Testis (tissue), 2 donors: ENCODE data around the gene TBC1D22A.

Experiments
- POLR2A ChIP-seq: fragments of 450-650 bp; IDR thresholded peaks from one replicate; pipeline ENCODE4 v1.6.1; 2017; ENCODE audit warnings: antibody characterized with exemption, mild to moderate bottlenecking, moderate library complexity
- TF ChIP-seq, protein P1 (sequence below), 3 experiments: fragments of 450-650 bp in 2 of 3; fragments of 200-600 bp in 1 of 3; sonication (generic) in 1 of 3; IDR thresholded peaks; one replicate each; pipeline ENCODE4 v1.5.1; 2016 to 2019; ENCODE audit warnings: antibody characterized with exemption in 3 of 3, mild to moderate bottlenecking in 2 of 3, moderate library complexity in 1 of 3

GRCh38 chr22:46994265-46994664 is 231.8 kb downstream of the TBC1D22A start:
- TF ChIP-seq POLR2A = no peak
- TF ChIP-seq, protein P1, sequence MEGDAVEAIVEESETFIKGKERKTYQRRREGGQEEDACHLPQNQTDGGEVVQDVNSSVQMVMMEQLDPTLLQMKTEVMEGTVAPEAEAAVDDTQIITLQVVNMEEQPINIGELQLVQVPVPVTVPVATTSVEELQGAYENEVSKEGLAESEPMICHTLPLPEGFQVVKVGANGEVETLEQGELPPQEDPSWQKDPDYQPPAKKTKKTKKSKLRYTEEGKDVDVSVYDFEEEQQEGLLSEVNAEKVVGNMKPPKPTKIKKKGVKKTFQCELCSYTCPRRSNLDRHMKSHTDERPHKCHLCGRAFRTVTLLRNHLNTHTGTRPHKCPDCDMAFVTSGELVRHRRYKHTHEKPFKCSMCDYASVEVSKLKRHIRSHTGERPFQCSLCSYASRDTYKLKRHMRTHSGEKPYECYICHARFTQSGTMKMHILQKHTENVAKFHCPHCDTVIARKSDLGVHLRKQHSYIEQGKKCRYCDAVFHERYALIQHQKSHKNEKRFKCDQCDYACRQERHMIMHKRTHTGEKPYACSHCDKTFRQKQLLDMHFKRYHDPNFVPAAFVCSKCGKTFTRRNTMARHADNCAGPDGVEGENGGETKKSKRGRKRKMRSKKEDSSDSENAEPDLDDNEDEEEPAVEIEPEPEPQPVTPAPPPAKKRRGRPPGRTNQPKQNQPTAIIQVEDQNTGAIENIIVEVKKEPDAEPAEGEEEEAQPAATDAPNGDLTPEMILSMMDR (IDR thresholded peaks at IDR 0.05) = no peak
